Mesothelial cell of epicardium (in vitro differentiated cells): ENCODE results near the gene NRDE2. TPM values are rescaled to one million over a fixed set of nuclear protein-coding genes. Genes with fewer than 3 reads are reported as not detected.

Source experiments
- DNase-seq, 2 experiments: peaks; one replicate each; pipeline ENCODE4 v3.0.0; 2021; ENCODE audit warnings: low spot score in 2 of 2; ENCODE audit not compliant: unreplicated experiment in 2 of 2
- H3K27ac Mint-ChIP-seq: 2 replicates; pipeline ENCODE4 v1.8.0; 2021; ENCODE audit warnings: mixed read lengths
- H3K27me3 Mint-ChIP-seq: 2 replicates; pipeline ENCODE4 v1.8.0; 2021; ENCODE audit warnings: low read depth, mixed read lengths
- H3K36me3 Mint-ChIP-seq: 2 replicates; pipeline ENCODE4 v1.8.0; 2021; ENCODE audit warnings: mixed read lengths
- H3K4me1 Mint-ChIP-seq: 2 replicates; pipeline ENCODE4 v1.8.0; 2021; ENCODE audit warnings: mixed read lengths
- H3K4me3 Mint-ChIP-seq: 2 replicates; pipeline ENCODE4 v1.8.0; 2021; ENCODE audit warnings: mild to moderate bottlenecking, moderate library complexity, mixed read lengths
- H3K9me3 Mint-ChIP-seq: 2 replicates; pipeline ENCODE4 v1.8.0; 2021; ENCODE audit warnings: mixed read lengths
- CTCF ChIP-seq: fragments of 200-600 bp; sonication (generic); IDR thresholded peaks from one replicate; pipeline ENCODE4 v1.5.0; 2021; ENCODE audit warnings: antibody characterized with exemption; ENCODE audit not compliant: unreplicated experiment
- total RNA-seq: library from RNA; stranded (reverse); gene quantifications from 3 replicates; pipeline ENCODE4 v1.2.1, GENCODE V29; 2021

Gene NRDE2
- total RNA-seq, 1 donor from 2014 or later = 38.5 TPM

- DNase-seq = no peak
- H3K27me3 Mint-ChIP-seq = no peaks in the 10 kb centered on the region
- TF ChIP-seq CTCF = no peak
- peaks cover 34% of the 10 kb centered on the region for H3K36me3 Mint-ChIP-seq
- no peaks in the 10 kb centered on the region for H3K9me3 Mint-ChIP-seq
- H3K27ac Mint-ChIP-seq = no peak overlapping the region
- H3K4me3 Mint-ChIP-seq = no peak overlapping the region
- no peaks in the 10 kb centered on the region for H3K4me1 Mint-ChIP-seq
Measured at GRCh38 chr14:90295870-90296516, 35.7 kb downstream of the NRDE2 start.

- Mint-ChIP-seq H3K4me1 (no peaks in the 10 kb centered on the region), H3K27me3 (no peaks in the 10 kb centered on the region), H3K9me3 (no peaks in the 10 kb centered on the region), H3K4me3 (no peak overlapping the region), H3K27ac (no peak overlapping the region), H3K36me3 (peaks cover 32% of the 10 kb centered on the region)
- TF ChIP-seq CTCF = no peak
- no peak for DNase-seq
Measured at GRCh38 chr14:90294872-90295271, 36.9 kb downstream of the NRDE2 start.

GRCh38 chr14:90293766-90294730 lies 37.7 kb downstream of the NRDE2 start:
- Mint-ChIP-seq H3K27me3 (no peaks in the 10 kb centered on the region), H3K9me3 (no peaks in the 10 kb centered on the region), H3K27ac (no peak overlapping the region), H3K4me1 (no peaks in the 10 kb centered on the region), H3K4me3 (no peak overlapping the region), H3K36me3 (peaks cover 32% of the 10 kb centered on the region)
- DNase-seq = no peak
- TF ChIP-seq CTCF = no peak

GRCh38 chr14:90291699-90292098 lies 40.0 kb downstream of the NRDE2 start:
- no peak for TF ChIP-seq CTCF
- no peak for DNase-seq
- Mint-ChIP-seq H3K4me1 (peaks cover 2% of the 10 kb centered on the region), H3K27ac (no peak overlapping the region), H3K9me3 (no peaks in the 10 kb centered on the region), H3K27me3 (no peaks in the 10 kb centered on the region), H3K36me3 (peaks cover 33% of the 10 kb centered on the region), H3K4me3 (no peak overlapping the region)

GRCh38 chr14:90290337-90291011 lies 41.3 kb downstream of the NRDE2 start:
- H3K27ac Mint-ChIP-seq = no peak overlapping the region

More at GRCh38 chr14:90290337-90291011, 41.3 kb downstream of the NRDE2 start:
- TF ChIP-seq CTCF = no peak
- no peak overlapping the region for H3K4me3 Mint-ChIP-seq
- DNase-seq = no peak
- peaks cover 2% of the 10 kb centered on the region for H3K4me1 Mint-ChIP-seq
- H3K36me3 Mint-ChIP-seq = peaks cover 36% of the 10 kb centered on the region
- no peaks in the 10 kb centered on the region for H3K9me3 Mint-ChIP-seq
- H3K27me3 Mint-ChIP-seq = no peaks in the 10 kb centered on the region
